Thoracic aorta (tissue), 2 donors: Measurements from ENCODE around the gene AKAP6. TPM values are rescaled to one million over a fixed set of nuclear protein-coding genes. Genes with fewer than 3 reads are reported as not detected.
"Not testable (repeated sequence)": the region's sequence is repeated elsewhere in the genome, so short reads cannot be mapped to it uniquely, and the experiment has no call there.

Source experiments
- ATAC-seq: fragments of 150-250 bp; one replicate; pipeline ENCODE4 v1.8.0; 2017; ENCODE audit warnings: low read depth; ENCODE audit not compliant: insufficient number of reproducible peaks, low FRiP score
- DNase-seq: peaks from one replicate; pipeline ENCODE4 v3.0.0-alpha.2; 2020; ENCODE audit warnings: low spot score
- H3K27ac ChIP-seq, 2 donors: fragments of 200-600 bp; sonication (generic); 1 replicate in 1 of 2; 2 replicates in 1 of 2; pipeline ENCODE4 v1.5.1; 2016; ENCODE audit warnings: mild to moderate bottlenecking in 2 of 2, moderate library complexity in 2 of 2
- H3K27me3 ChIP-seq: fragments of 200-600 bp; sonication (generic); replicated peaks from 2 replicates; pipeline ENCODE4 v1.6.0; 2016; ENCODE audit warnings: mild to moderate bottlenecking; ENCODE audit not compliant: insufficient read depth
- H3K36me3 ChIP-seq: fragments of 200-600 bp; sonication (generic); one replicate; pipeline ENCODE4 v1.5.1; 2016
- H3K4me1 ChIP-seq, 2 donors: fragments of 200-600 bp; sonication (generic); 1 replicate in 1 of 2; 2 replicates in 1 of 2; pipeline versions ENCODE4 v1.5.1 to v1.6.0; 2016; ENCODE audit warnings: low read depth in 2 of 2, mild to moderate bottlenecking in 1 of 2; ENCODE audit not compliant: control insufficient read depth in 1 of 2
- H3K4me3 ChIP-seq: fragments of 200-600 bp; sonication (generic); 2 replicates; pipeline ENCODE4 v1.5.1; 2016; ENCODE audit warnings: mild to moderate bottlenecking
- H3K9me3 ChIP-seq: fragments of 200-600 bp; sonication (generic); 2 replicates; pipeline ENCODE4 v1.5.1; 2016
- total RNA-seq, 2 donors: library from RNA; depleted of rRNA; stranded (reverse); fragments of >200 nt; gene quantifications; one replicate each; pipeline versions ENCODE4 v1.1.0 to v1.2.3, GENCODE V29; 2016
- TF ChIP-seq, protein P1 (sequence below): fragments of 200-600 bp; sonication (generic); IDR thresholded peaks from one replicate; pipeline ENCODE4 v1.5.1; 2019; ENCODE audit warnings: antibody characterized with exemption

Gene AKAP6
- total RNA-seq, 2 donors from 2014 or later = 78.9 to 104 TPM

DNA sequence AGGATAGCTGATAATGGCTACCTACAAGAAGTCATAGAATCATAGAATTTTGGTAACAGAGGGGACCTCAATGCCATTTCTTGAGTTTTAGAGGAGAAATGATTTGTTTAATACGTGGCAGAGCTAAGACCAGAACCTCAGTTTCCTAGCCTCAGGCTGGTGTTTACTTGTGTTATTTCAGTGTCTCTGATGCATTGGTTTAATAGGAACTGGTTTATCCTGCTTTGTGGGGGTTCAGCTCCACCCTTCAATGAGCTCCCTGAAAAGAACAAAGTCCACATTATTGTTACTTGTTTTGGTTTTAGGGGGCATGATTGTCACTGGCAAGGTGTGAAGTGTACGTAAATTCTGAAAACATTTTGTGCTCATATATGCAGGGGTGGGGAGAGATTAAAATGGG lies 55.4 kb downstream of the AKAP6 start:
- Histone ChIP-seq H3K4me1 (no peaks in the 10 kb centered on the region), H3K36me3 (no peaks in the 10 kb centered on the region), H3K4me3 (no peak overlapping the region), H3K27me3 (no peaks in the 10 kb centered on the region), H3K27ac (no peak overlapping the region), H3K9me3 (peaks cover 5% of the 10 kb centered on the region)
- no peak for ATAC-seq
- DNase-seq = no peak
- TF ChIP-seq, protein P1, sequence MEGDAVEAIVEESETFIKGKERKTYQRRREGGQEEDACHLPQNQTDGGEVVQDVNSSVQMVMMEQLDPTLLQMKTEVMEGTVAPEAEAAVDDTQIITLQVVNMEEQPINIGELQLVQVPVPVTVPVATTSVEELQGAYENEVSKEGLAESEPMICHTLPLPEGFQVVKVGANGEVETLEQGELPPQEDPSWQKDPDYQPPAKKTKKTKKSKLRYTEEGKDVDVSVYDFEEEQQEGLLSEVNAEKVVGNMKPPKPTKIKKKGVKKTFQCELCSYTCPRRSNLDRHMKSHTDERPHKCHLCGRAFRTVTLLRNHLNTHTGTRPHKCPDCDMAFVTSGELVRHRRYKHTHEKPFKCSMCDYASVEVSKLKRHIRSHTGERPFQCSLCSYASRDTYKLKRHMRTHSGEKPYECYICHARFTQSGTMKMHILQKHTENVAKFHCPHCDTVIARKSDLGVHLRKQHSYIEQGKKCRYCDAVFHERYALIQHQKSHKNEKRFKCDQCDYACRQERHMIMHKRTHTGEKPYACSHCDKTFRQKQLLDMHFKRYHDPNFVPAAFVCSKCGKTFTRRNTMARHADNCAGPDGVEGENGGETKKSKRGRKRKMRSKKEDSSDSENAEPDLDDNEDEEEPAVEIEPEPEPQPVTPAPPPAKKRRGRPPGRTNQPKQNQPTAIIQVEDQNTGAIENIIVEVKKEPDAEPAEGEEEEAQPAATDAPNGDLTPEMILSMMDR = no peak

DNA sequence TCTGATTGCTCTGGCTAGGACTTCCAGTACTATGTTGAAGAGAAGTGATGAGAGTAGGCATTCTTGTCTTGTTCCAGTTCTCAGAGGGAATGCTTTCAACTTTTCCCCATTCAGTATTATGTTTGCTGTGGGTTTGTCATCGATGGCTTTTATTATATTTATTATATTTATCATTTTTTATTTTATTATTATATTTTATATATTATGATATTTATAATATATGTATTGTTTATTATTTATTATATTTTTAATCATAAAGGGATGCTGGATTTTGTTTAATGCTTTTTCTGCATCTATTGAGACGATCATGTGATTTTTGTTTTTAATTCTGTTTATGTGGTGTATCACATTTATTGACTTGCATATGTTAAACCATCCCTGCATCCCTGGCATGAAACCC lies 58.2 kb downstream of the AKAP6 start:
- not testable (repeated sequence) for ATAC-seq, DNase-seq, H3K27ac ChIP-seq, H3K36me3 ChIP-seq, H3K4me1 ChIP-seq, H3K9me3 ChIP-seq, H3K27me3 ChIP-seq, H3K4me3 ChIP-seq

DNA sequence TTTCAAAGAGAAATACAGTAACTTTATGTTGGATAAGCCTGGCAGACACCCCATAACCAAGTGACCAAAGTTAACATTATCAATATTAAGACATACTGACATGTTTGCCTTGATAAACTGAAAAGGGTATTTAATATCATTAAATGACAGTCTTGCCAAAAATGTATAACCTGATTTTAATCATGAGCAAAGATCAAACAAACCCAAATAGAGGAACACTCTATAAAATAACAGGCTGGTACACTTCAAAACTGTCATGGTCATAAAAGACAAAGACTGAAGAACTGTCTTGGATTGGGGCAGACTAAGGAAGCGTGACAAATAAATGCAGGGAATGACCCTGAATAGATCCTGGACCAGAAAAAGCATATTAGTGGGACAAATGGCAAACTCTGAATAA lies 64.0 kb downstream of the AKAP6 start:
- ATAC-seq = no peak
- Histone ChIP-seq H3K9me3 (peaks cover 5% of the 10 kb centered on the region), H3K27me3 (no peaks in the 10 kb centered on the region), H3K36me3 (no peaks in the 10 kb centered on the region), H3K27ac (no peak overlapping the region), H3K4me3 (no peak overlapping the region), H3K4me1 (peaks cover 0 to 3% of the 10 kb centered on the region in 2 donors)
- DNase-seq = no peak
- TF ChIP-seq, protein P1 = no peak

DNA sequence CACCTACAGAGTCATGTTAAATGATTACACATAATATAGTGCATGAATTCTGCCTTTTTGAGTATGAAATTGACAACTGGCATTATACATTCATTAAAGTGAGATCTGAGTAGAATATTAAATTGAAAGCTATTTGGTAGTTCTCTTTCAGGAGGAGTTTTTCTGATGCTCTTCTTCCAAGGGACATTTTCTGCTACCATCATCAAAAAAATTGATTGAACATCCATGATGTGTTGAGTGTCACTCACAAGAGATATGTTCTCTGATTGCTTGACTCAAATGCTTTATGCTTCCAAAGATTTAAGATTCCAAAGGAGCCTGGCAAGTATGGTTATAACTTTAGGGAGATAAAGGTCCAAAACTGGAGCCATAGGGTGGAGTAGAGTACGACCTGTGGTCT lies 64.9 kb downstream of the AKAP6 start:
- TF ChIP-seq, protein P1 = no peak
- DNase-seq = no peak

DNA sequence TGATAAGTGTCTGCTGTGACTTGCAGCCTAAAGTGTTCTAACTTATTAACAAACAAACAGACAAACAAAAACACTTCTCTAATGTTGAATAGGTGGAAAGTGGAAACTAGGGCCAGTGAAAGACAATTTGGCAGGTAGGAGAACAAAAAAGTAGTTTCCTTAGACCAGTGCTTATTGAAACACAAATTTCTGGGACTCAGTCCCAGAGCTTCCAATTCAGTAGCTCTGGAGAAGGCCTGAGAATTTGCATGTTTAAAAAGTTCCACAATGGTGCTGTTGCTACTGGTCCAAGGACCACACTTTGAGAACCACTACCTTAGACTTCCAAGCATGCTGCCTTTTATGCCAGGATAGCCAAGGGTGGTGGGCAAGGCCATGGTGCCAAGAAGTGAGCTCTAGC lies 67.8 kb downstream of the AKAP6 start:
- ATAC-seq = no peak
- H3K4me1 ChIP-seq = peaks cover 0 to 7% of the 10 kb centered on the region in 2 donors
- H3K36me3 ChIP-seq = no peaks in the 10 kb centered on the region
- H3K27ac ChIP-seq = no peak overlapping the region
- H3K9me3 ChIP-seq = no peaks in the 10 kb centered on the region
- TF ChIP-seq, protein P1 = no peak
- H3K27me3 ChIP-seq = no peaks in the 10 kb centered on the region
- DNase-seq = no peak
- no peak overlapping the region for H3K4me3 ChIP-seq

More for the DNA sequence above, 64.9 kb downstream of the AKAP6 start:
- H3K27me3 ChIP-seq = no peaks in the 10 kb centered on the region
- H3K4me3 ChIP-seq = no peak overlapping the region
- ATAC-seq = no peak
- H3K9me3 ChIP-seq = peaks cover under 1% of the 10 kb centered on the region
- peaks cover 0 to 7% of the 10 kb centered on the region in 2 donors for H3K4me1 ChIP-seq
- H3K36me3 ChIP-seq = no peaks in the 10 kb centered on the region
- H3K27ac ChIP-seq = no peak overlapping the region
